Astrocyte (in vitro differentiated cells and primary cell): ENCODE results near the gene NOL11. TPM values are rescaled to one million over a fixed set of nuclear protein-coding genes. Genes with fewer than 3 reads are reported as not detected.
"Not testable (repeated sequence)": the region's sequence is repeated elsewhere in the genome, so short reads cannot be mapped to it uniquely, and the experiment has no call there.

Source experiments
- DNase-seq: peaks from one replicate; pipeline ENCODE4 v3.0.0-alpha.2; 2010; ENCODE audit warnings: low read depth
- FAIRE-seq: peaks from 2 replicates; lab custom pipeline; 2011; peaks lifted over from hg19 to GRCh38; lab: Jason Lieb, UNC
- H2AFZ ChIP-seq: 2 replicates; pipeline ENCODE4 v1.6.0; 2012; ENCODE audit warnings: low read depth, low read length, inconsistent platforms
- H3K27ac ChIP-seq: 2 replicates; pipeline ENCODE4 v1.5.1; 2011; ENCODE audit warnings: low read depth, low read length, inconsistent platforms
- H3K27me3 ChIP-seq: 2 replicates; pipeline ENCODE4 v1.6.0; 2011; ENCODE audit warnings: low read length, inconsistent platforms; ENCODE audit not compliant: insufficient read depth
- H3K36me3 ChIP-seq: 2 replicates; pipeline ENCODE4 v1.5.1; 2011; ENCODE audit warnings: low read length, inconsistent platforms; ENCODE audit not compliant: insufficient read depth
- H3K4me1 ChIP-seq: 2 replicates; pipeline ENCODE4 v1.5.1; 2011; ENCODE audit warnings: low read length, inconsistent platforms; ENCODE audit not compliant: insufficient read depth
- H3K4me2 ChIP-seq: 2 replicates; pipeline ENCODE4 v1.6.0; 2012; ENCODE audit warnings: low read length, inconsistent platforms
- H3K4me3 ChIP-seq: 2 replicates; pipeline ENCODE4 v1.5.1; 2011; ENCODE audit warnings: low read depth, mild to moderate bottlenecking, low read length, inconsistent platforms; ENCODE audit not compliant: insufficient read depth
- H3K79me2 ChIP-seq: 2 replicates; pipeline ENCODE4 v1.6.0; 2012; ENCODE audit warnings: mild to moderate bottlenecking, low read length, inconsistent platforms; ENCODE audit not compliant: insufficient read depth
- H3K9ac ChIP-seq: 2 replicates; pipeline ENCODE4 v1.6.0; 2012; ENCODE audit warnings: mild to moderate bottlenecking, low read length, inconsistent platforms
- H3K9me3 ChIP-seq: 2 replicates; pipeline ENCODE4 v1.5.1; 2012; ENCODE audit warnings: low read depth, mild to moderate bottlenecking, low read length, inconsistent platforms; ENCODE audit not compliant: insufficient read depth
- H4K20me1 ChIP-seq: 2 replicates; pipeline ENCODE4 v1.6.0; 2012; ENCODE audit warnings: low read length, inconsistent platforms; ENCODE audit not compliant: insufficient read depth
- H3K27ac Mint-ChIP-seq: one replicate; pipeline ENCODE4 v1.8.0; 2021; ENCODE audit warnings: mild to moderate bottlenecking, mixed read lengths; ENCODE audit not compliant: unreplicated experiment
- H3K27me3 Mint-ChIP-seq: one replicate; pipeline ENCODE4 v1.8.0; 2021; ENCODE audit warnings: low read depth, mixed read lengths; ENCODE audit not compliant: unreplicated experiment
- H3K36me3 Mint-ChIP-seq: one replicate; pipeline ENCODE4 v1.8.0; 2021; ENCODE audit warnings: low read depth, mixed read lengths; ENCODE audit not compliant: unreplicated experiment
- H3K4me1 Mint-ChIP-seq: one replicate; pipeline ENCODE4 v1.8.0; 2021; ENCODE audit warnings: low read depth, mixed read lengths; ENCODE audit not compliant: unreplicated experiment
- H3K4me3 Mint-ChIP-seq: one replicate; pipeline ENCODE4 v1.8.0; 2021; ENCODE audit warnings: mild to moderate bottlenecking, moderate library complexity, mixed read lengths; ENCODE audit not compliant: unreplicated experiment
- H3K9me3 Mint-ChIP-seq: one replicate; pipeline ENCODE4 v1.8.0; 2021; ENCODE audit warnings: mild to moderate bottlenecking, mixed read lengths; ENCODE audit not compliant: unreplicated experiment
- CTCF ChIP-seq: IDR thresholded peaks from 2 replicates; pipeline ENCODE4 v1.5.1; 2011; ENCODE audit warnings: low read depth, mild to moderate bottlenecking, inconsistent platforms, low read length, moderate library complexity; ENCODE audit not compliant: insufficient read depth
- EZH2 ChIP-seq: IDR thresholded peaks from 2 replicates; pipeline ENCODE4 v1.6.1; 2012; ENCODE audit warnings: mild to moderate bottlenecking, low read length, inconsistent platforms; ENCODE audit not compliant: insufficient read depth
- total RNA-seq: library from RNA; stranded (reverse); gene quantifications from 2 replicates; pipeline ENCODE4 v1.2.1, GENCODE V29; 2021

The NOL11 gene
- total RNA-seq, 1 donor from 2014 or later: 30.3 TPM

- FAIRE-seq (no peak), DNase-seq (no peak)
- Histone ChIP-seq H3K4me3 (no peak overlapping the region), H3K27ac (no peak overlapping the region), H3K36me3 (peaks cover 8% of the 10 kb centered on the region), H3K9ac (no peak overlapping the region), H3K4me1 (no peaks in the 10 kb centered on the region), H3K9me3 (no peaks in the 10 kb centered on the region), H3K27me3 (no peaks in the 10 kb centered on the region), H2AFZ (no peak overlapping the region), H3K79me2 (no peaks in the 10 kb centered on the region), H3K4me2 (no peak overlapping the region), H4K20me1 (no peaks in the 10 kb centered on the region)
- TF ChIP-seq EZH2 (no peak), CTCF (no peak)
- no peak overlapping the region for H3K27ac Mint-ChIP-seq
- H3K9me3 Mint-ChIP-seq: no peaks in the 10 kb centered on the region
- H3K4me1 Mint-ChIP-seq: no peaks in the 10 kb centered on the region
- no peaks in the 10 kb centered on the region for H3K27me3 Mint-ChIP-seq
- no peak overlapping the region for H3K4me3 Mint-ChIP-seq
- peaks cover 4% of the 10 kb centered on the region for H3K36me3 Mint-ChIP-seq
Observed at GRCh38 chr17:67753026-67753425, 35.3 kb downstream of the NOL11 start.

GRCh38 chr17:67754001-67754400 is 36.3 kb downstream of the NOL11 start:
- TF ChIP-seq CTCF (no peak), EZH2 (no peak)
- no peaks in the 10 kb centered on the region for H3K9me3 ChIP-seq

GRCh38 chr17:67754686-67755085 is 37.0 kb downstream of the NOL11 start:
- not testable (repeated sequence) for H3K27me3 Mint-ChIP-seq, H3K4me2 ChIP-seq, H4K20me1 ChIP-seq, H3K4me3 ChIP-seq, H3K27me3 ChIP-seq, H3K4me3 Mint-ChIP-seq, H3K9me3 Mint-ChIP-seq, H3K36me3 ChIP-seq, H3K36me3 Mint-ChIP-seq, H3K27ac Mint-ChIP-seq, H3K4me1 ChIP-seq, H3K4me1 Mint-ChIP-seq, H3K27ac ChIP-seq, H3K79me2 ChIP-seq, FAIRE-seq, H3K9me3 ChIP-seq, H3K9ac ChIP-seq, DNase-seq, H2AFZ ChIP-seq

More at GRCh38 chr17:67754001-67754400, 36.3 kb downstream of the NOL11 start:
- no peak overlapping the region for H2AFZ ChIP-seq
- DNase-seq: no peak
- H3K79me2 ChIP-seq: no peaks in the 10 kb centered on the region
- H3K27me3 Mint-ChIP-seq: no peaks in the 10 kb centered on the region
- H3K9ac ChIP-seq: no peak overlapping the region
- H3K9me3 Mint-ChIP-seq: no peaks in the 10 kb centered on the region
- H3K4me3 ChIP-seq: no peak overlapping the region
- no peaks in the 10 kb centered on the region for H3K4me1 ChIP-seq
- H3K27ac Mint-ChIP-seq: no peak overlapping the region
- H3K36me3 Mint-ChIP-seq: peaks cover 3% of the 10 kb centered on the region
- H4K20me1 ChIP-seq: no peaks in the 10 kb centered on the region
- no peak overlapping the region for H3K27ac ChIP-seq
- no peak overlapping the region for H3K4me3 Mint-ChIP-seq
- H3K4me2 ChIP-seq: no peak overlapping the region
- FAIRE-seq: no peak
- peaks cover 4% of the 10 kb centered on the region for H3K36me3 ChIP-seq
- no peaks in the 10 kb centered on the region for H3K4me1 Mint-ChIP-seq
- H3K27me3 ChIP-seq: no peaks in the 10 kb centered on the region

GRCh38 chr17:67756766-67757165 is 39.0 kb downstream of the NOL11 start:
- not testable (repeated sequence) for H3K9me3 ChIP-seq, H2AFZ ChIP-seq, DNase-seq, H3K36me3 Mint-ChIP-seq, H3K4me3 ChIP-seq, H3K27ac Mint-ChIP-seq, H3K9me3 Mint-ChIP-seq, H3K27ac ChIP-seq, H3K27me3 ChIP-seq, H3K79me2 ChIP-seq, H3K4me3 Mint-ChIP-seq, H3K4me2 ChIP-seq, H3K9ac ChIP-seq, H3K4me1 ChIP-seq, H4K20me1 ChIP-seq, H3K36me3 ChIP-seq, FAIRE-seq, H3K27me3 Mint-ChIP-seq, H3K4me1 Mint-ChIP-seq
